Tibial artery (tissue), 4 donors: ENCODE data around the gene LCE1E.

ENCODE experiments used
- DNase-seq, 2 donors: peaks; one replicate each; pipeline ENCODE4 v3.0.0-alpha.2; 2019
- H3K27ac ChIP-seq, 2 donors: fragments of 200-600 bp; sonication (generic) in 1 of 2; 1 replicate in 1 of 2; 2 replicates in 1 of 2; pipeline ENCODE4 v1.5.1; 2018 to 2019; ENCODE audit warnings: mild to moderate bottlenecking in 1 of 2
- H3K27me3 ChIP-seq, 2 donors: fragments of 200-600 bp; sonication (generic) in 1 of 2; one replicate each; pipeline versions ENCODE4 v1.5.1 to v1.6.0; 2016 to 2019
- H3K36me3 ChIP-seq, 3 donors: fragments of 200-600 bp; sonication (generic) in 2 of 3; one replicate each; pipeline ENCODE4 v1.5.1; 2016 to 2019; ENCODE audit warnings: mild to moderate bottlenecking in 2 of 3
- H3K4me1 ChIP-seq, 4 donors: fragments of 200-600 bp; sonication (generic) in 2 of 4; 1 replicate in 3 of 4; 2 replicates in 1 of 4; pipeline ENCODE4 v1.5.1; 2016 to 2019
- H3K4me3 ChIP-seq, 2 donors: fragments of 200-600 bp; sonication (generic) in 1 of 2; 1 replicate in 1 of 2; 2 replicates in 1 of 2; pipeline ENCODE4 v1.5.1; 2018 to 2019; ENCODE audit warnings: mild to moderate bottlenecking in 2 of 2
- H3K9me3 ChIP-seq, 3 donors: fragments of 200-600 bp; sonication (generic) in 1 of 3; one replicate each; pipeline ENCODE4 v1.5.1; 2016 to 2019
- intact Hi-C: fragments of 100-400 bp; cut with DNase I; formaldehyde crosslinking; loops from one replicate; pipeline ENCODE4 v1.15.0; 2023; ENCODE audit warnings: low total_unique reads
- TF ChIP-seq, protein P1 (sequence below), 2 experiments: fragments of 200-600 bp in 1 of 2; fragments of 450-650 bp in 1 of 2; IDR thresholded peaks; one replicate each; pipeline ENCODE4 v1.5.1; 2017 to 2019; ENCODE audit warnings: antibody characterized with exemption in 2 of 2, mild to moderate bottlenecking in 1 of 2, moderate library complexity in 1 of 2

The LCE1E gene

GRCh38 chr1:152768847-152769533 is 17.1 kb upstream of the LCE1E start:
- no peak for DNase-seq
- Histone ChIP-seq H3K36me3 (no peaks in the 10 kb centered on the region), H3K27me3 (no peaks in the 10 kb centered on the region), H3K9me3 (no peaks in the 10 kb centered on the region), H3K4me1 (no peaks in the 10 kb centered on the region), H3K27ac (no peak overlapping the region), H3K4me3 (no peak overlapping the region)
- intact Hi-C loops = no loop called here
- TF ChIP-seq, protein P1, sequence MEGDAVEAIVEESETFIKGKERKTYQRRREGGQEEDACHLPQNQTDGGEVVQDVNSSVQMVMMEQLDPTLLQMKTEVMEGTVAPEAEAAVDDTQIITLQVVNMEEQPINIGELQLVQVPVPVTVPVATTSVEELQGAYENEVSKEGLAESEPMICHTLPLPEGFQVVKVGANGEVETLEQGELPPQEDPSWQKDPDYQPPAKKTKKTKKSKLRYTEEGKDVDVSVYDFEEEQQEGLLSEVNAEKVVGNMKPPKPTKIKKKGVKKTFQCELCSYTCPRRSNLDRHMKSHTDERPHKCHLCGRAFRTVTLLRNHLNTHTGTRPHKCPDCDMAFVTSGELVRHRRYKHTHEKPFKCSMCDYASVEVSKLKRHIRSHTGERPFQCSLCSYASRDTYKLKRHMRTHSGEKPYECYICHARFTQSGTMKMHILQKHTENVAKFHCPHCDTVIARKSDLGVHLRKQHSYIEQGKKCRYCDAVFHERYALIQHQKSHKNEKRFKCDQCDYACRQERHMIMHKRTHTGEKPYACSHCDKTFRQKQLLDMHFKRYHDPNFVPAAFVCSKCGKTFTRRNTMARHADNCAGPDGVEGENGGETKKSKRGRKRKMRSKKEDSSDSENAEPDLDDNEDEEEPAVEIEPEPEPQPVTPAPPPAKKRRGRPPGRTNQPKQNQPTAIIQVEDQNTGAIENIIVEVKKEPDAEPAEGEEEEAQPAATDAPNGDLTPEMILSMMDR (IDR thresholded peaks at IDR 0.05) = no peak

DNA sequence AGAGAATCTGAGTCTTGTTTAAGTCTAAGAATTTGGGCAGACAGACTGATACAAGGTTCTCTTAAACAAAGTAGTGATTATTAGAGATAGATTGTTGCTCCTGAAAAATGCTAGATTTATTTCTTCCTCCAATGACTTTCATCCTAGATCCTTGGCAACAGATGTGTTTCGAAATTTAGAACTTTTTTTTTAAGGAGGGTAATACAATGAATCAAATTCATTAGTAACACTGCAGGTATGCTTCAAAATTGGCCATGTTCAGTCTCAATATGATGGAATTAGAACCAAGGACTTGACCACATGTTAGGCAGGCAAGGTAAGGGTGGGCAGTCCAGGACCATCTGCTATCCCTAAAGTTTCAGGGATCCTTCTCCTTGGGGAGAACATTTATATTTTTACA is 15.6 kb upstream of the LCE1E start:
- TF ChIP-seq, protein P1 (IDR thresholded peaks at IDR 0.05) = no peak
- DNase-seq = no peak

GRCh38 chr1:152774875-152775274 is 11.2 kb upstream of the LCE1E start, which contains the start of gene LCE1F:
TSS of gene LCE1F (plus strand) at chr1:152775140. CDS start at chr1:152776372, 1,232 bp downstream.
- no peak for DNase-seq
- Histone ChIP-seq H3K4me3 (no peak within 1 kb of the TSS), H3K27ac (no peak within 1 kb of the TSS), H3K4me1 (no peaks in the 10 kb centered on the region), H3K36me3 (no peaks in the 10 kb centered on the region), H3K27me3 (peaks cover 0 to 2% of the 10 kb centered on the region in 2 donors), H3K9me3 (no peaks in the 10 kb centered on the region)
- intact Hi-C loops = no loop called here
- TF ChIP-seq, protein P1 (IDR thresholded peaks at IDR 0.05) = no peak

More for the DNA sequence above, 15.6 kb upstream of the LCE1E start:
- Histone ChIP-seq H3K9me3 (no peaks in the 10 kb centered on the region), H3K4me1 (no peaks in the 10 kb centered on the region), H3K36me3 (no peaks in the 10 kb centered on the region), H3K4me3 (no peak overlapping the region), H3K27me3 (no peaks in the 10 kb centered on the region), H3K27ac (no peak overlapping the region)
- intact Hi-C loops = no loop called here

GRCh38 chr1:152776361-152776760 is 9.7 kb upstream of the LCE1E start:
- Histone ChIP-seq H3K9me3 (no peaks in the 10 kb centered on the region), H3K36me3 (no peaks in the 10 kb centered on the region), H3K27ac (no peak overlapping the region), H3K27me3 (peaks cover 0 to 2% of the 10 kb centered on the region in 2 donors), H3K4me3 (no peak overlapping the region), H3K4me1 (no peaks in the 10 kb centered on the region)
- DNase-seq = no peak
- intact Hi-C loops = no loop called here
- TF ChIP-seq, protein P1 (IDR thresholded peaks at IDR 0.05) = no peak

GRCh38 chr1:152777510-152778137 is 8.4 kb upstream of the LCE1E start:
- Histone ChIP-seq H3K27me3 (peaks cover 0 to 2% of the 10 kb centered on the region in 2 donors), H3K9me3 (no peaks in the 10 kb centered on the region), H3K36me3 (no peaks in the 10 kb centered on the region), H3K4me1 (no peaks in the 10 kb centered on the region), H3K27ac (no peak overlapping the region), H3K4me3 (no peak overlapping the region)
- DNase-seq = no peak
- intact Hi-C loops = no loop called here
- TF ChIP-seq, protein P1 (IDR thresholded peaks at IDR 0.05) = no peak
